A549 treated with dexamethasone at 1 μM for 4 hours (cell line): ENCODE results near the gene OR1D2. TPM values are rescaled to one million over a fixed set of nuclear protein-coding genes. Genes with fewer than 3 reads are reported as not detected.

Experiments
- total RNA-seq: library from RNA; stranded (reverse); fragments of 200-300 nt; extraction: Qiagen RNA extraction; gene quantifications from 5 replicates; pipeline ENCODE4 v1.2.3, GENCODE V29; 2022

OR1D2 gene, protein sequence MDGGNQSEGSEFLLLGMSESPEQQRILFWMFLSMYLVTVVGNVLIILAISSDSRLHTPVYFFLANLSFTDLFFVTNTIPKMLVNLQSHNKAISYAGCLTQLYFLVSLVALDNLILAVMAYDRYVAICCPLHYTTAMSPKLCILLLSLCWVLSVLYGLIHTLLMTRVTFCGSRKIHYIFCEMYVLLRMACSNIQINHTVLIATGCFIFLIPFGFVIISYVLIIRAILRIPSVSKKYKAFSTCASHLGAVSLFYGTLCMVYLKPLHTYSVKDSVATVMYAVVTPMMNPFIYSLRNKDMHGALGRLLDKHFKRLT
- total RNA-seq: not detected in 5 replicates

DNA sequence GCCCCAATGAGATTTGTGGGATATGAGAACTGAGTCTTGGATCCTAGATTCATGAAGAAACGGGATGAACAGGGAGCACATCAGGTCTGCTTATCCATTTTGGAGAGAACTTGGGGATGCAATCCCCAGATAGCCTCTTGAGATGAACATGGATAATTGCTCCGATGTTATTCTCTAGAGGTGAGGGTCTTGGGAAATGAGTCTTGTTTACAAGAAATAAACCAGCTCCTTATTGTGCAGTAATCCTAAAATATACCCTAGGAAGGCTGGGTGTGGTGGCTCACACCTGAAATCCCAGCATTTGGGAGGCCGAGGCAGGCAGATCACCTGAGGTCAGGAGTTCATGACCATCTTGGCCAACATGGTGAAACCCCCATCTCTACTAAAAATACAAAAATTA, at the start of gene OR1D2:
OR1D2 (minus strand) TSS at position 101 of the 400 bp plus-strand sequence. CDS start 11,426 bp downstream, outside the sequence.

DNA sequence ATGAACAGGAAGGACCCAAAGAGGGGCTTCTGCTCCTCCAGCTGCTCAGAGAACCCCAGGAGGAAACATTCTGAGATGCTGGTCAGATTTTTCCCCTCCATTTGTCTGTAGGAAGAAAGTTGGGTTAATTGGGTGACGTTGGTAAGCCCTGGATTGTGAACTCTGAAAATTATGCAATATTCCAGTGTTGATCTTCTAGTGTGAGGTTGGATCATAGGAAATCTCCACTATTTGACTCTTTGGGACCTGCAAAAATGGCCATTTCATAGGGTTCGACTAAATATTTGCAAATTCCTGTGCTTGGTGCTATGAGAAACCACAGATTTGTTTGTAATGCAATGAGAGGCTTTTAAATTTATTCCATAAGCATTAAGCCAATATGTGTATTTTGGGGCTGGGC, 23.2 kb upstream of the OR1D2 start, which contains the start of gene OR1G1:
OR1G1 (minus strand) TSS at position 101 of the 400 bp plus-strand sequence; CDS start at position 101, 0 bp downstream.

DNA sequence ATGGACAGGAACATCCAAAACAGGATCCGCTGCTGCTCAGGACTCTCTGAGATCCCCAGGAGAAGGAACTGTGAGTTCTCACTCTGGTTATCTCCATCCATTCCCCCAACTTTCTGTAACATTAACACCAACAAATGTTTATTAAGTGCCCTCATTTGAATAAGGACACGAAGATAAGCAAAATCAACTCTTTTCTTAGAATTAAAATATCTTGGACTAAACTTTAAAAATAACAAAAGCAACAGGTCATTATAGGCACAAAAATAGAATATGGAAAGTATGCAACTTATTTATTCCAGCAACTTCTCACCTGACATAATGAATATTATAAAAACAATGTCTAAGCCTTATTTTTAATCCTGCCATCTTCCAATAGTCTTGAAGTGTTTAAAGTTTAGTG, 40.7 kb downstream of the OR1D2 start, which contains the start of gene OR1D5:
OR1D5 (minus strand) TSS at position 101 of the 400 bp plus-strand sequence; CDS start at position 101, 0 bp downstream.

Other genes starting within 250 kb of the OR1D2 start
- gene OR1D5, start 40.8 kb downstream of the OR1D2 start, total RNA-seq: not detected in 5 replicates
- not detected in 5 replicates for gene OR1G1, start 23.1 kb upstream of the OR1D2 start, total RNA-seq
- gene OR1A2, start 93.1 kb upstream of the OR1D2 start, total RNA-seq: not detected in 5 replicates
- gene OR1A1, start 103.2 kb upstream of the OR1D2 start, total RNA-seq: not detected in 5 replicates
- not detected in 5 replicates for gene OR3A1, start 193.9 kb upstream of the OR1D2 start, total RNA-seq